Measurements from ENCODE around the gene ST6GAL1.

DNA sequence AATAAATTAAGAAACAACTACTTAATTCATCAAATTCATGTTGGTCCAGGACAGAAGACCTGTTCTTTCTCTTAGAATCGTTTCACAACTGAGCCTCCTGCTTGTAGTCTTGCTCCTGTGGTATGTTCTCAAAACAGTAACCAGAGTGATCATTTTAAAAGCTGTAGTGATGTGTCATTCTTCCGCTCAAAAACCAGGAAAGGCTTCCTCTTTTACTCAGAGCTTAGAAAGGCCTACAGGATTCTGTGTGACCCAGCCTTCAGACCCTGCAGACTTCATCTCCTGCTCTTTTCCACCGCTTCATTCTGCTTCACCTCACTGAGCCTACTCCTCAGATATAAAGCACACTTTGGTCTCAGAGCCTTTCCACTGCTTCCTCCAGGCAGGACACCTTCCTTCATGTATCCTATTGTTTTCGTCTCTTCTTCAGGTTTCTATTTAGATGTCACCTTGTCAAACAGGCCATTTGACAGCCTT is 22.7 kb downstream of the ST6GAL1 start:
- TF ChIP-seq, protein P1, sequence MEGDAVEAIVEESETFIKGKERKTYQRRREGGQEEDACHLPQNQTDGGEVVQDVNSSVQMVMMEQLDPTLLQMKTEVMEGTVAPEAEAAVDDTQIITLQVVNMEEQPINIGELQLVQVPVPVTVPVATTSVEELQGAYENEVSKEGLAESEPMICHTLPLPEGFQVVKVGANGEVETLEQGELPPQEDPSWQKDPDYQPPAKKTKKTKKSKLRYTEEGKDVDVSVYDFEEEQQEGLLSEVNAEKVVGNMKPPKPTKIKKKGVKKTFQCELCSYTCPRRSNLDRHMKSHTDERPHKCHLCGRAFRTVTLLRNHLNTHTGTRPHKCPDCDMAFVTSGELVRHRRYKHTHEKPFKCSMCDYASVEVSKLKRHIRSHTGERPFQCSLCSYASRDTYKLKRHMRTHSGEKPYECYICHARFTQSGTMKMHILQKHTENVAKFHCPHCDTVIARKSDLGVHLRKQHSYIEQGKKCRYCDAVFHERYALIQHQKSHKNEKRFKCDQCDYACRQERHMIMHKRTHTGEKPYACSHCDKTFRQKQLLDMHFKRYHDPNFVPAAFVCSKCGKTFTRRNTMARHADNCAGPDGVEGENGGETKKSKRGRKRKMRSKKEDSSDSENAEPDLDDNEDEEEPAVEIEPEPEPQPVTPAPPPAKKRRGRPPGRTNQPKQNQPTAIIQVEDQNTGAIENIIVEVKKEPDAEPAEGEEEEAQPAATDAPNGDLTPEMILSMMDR (conservative IDR thresholded peaks at IDR 0.05) = no peak
- no peak for TF ChIP-seq EZH2 (IDR thresholded peaks at IDR 0.05; ENCODE audit: low read depth)

All from PC-9 (cell line).